ENCODE measurements around the gene PHLDB1.

The PHLDB1 gene

DNA sequence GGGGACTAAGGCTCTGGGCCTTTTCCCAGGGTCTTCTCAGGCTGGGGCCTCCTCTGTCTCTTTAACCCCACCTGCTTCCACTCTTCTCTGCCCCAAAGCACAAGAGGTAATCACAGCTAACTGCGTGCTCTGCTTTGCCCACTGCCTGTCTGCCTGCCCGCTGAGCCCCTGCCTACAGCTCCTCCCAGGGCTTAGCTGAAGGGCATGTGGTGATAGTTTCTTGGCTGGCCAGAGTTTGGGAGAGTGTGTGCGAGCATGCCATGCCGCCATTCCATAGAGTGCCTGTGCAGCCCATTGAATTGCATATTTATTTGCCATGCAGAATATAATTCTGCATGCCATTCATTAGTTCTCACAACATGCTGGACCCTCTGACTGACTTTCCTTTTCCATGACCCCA lies 32.5 kb downstream of the PHLDB1 start:
- no peak for DNase-seq (ENCODE audit: low spot score)

GRCh38 chr11:118640332-118641154 lies 33.1 kb downstream of the PHLDB1 start:
- no peak for DNase-seq (ENCODE audit: low spot score)

- DNase-seq (ENCODE audit: low spot score) = no peak
Measured at GRCh38 chr11:118641397-118642019, 34.1 kb downstream of the PHLDB1 start.

DNA sequence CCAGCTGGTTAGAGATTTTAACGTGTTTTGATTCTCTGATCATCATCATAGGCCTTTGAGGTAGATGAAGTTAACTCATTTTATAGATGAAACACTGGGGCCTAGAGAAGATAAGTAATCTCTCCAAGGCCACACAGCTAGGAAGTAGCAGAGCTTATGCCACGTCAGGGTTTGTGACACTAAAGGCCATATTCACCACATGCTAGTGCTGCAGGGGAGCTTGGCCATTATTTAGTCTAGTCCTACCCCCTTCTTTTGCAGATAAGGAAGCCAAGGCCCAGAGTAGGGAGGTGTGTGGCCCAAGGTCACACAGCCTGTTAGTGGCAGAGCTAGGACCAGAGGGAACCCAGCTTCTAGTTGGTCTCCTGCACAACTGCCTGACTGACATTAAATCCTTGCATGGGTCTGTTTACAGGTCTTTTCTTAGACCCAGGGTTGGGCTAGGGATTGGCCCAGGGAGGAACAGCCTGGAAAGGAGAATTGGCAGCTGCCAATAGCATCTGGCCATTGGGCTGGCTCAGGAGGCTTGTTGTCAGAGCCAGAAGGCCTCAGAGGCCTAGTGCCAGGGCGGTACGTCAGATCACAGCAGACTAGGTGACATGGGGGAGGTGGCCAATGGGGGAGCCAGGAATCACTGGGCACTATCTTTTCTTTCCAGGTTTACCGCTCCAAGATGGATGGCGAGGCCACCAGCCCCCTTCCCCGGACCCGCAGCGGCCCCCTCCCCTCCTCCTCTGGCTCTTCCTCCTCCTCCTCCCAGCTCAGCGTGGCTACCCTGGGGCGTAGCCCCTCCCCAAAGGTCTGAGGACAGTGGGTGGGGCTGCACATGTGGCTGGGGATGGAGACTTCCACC lies 36.0 kb downstream of the PHLDB1 start:
- DNase-seq (ENCODE audit: low spot score) = no peak

DNA sequence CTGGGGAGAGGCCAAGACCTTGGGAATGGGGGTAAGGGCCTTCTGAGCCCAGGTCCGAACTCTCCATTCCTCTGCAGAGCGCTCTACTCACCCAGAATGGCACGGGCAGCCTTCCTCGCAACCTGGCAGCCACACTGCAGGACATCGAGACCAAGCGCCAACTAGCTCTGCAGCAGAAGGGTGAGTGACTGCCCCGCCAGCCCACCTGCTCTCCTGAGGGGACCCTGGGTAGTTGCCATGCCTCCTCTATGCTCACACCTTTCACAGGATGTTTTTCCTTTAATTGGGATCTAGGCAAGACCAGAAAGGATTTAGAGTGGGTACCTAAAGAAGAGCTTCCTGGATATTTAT lies 36.6 kb downstream of the PHLDB1 start:
- DNase-seq (ENCODE audit: low spot score) = no peak

GRCh38 chr11:118644496-118644895 lies 37.1 kb downstream of the PHLDB1 start:
- no peak for DNase-seq (ENCODE audit: low spot score)

- DNase-seq (ENCODE audit: low spot score) = no peak
Measured at GRCh38 chr11:118645066-118645715, 37.8 kb downstream of the PHLDB1 start.

DNA sequence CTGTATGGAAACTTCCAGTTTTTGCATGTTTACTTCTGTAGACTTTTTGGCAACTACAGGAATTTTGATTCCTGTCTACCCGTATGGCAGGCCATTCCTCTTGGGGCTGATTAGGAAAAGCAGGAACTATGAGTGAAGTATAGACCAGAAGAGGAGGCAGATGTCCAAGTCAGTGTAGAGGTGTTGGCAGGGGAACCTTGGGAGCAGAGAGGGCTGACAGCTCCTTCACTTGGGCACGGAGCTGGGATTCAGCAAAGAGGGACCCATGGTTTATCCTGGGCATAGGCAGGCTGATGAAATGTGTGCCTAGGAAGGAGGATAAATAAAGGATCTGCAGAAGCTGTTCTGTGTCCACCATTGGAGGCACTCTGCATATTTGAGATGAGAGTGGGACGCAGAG lies 39.0 kb downstream of the PHLDB1 start:
- no peak for DNase-seq (ENCODE audit: low spot score)

- DNase-seq (ENCODE audit: low spot score) = no peak
Measured at GRCh38 chr11:118648291-118648690, 40.9 kb downstream of the PHLDB1 start.

GRCh38 chr11:118649941-118650340 lies 42.5 kb downstream of the PHLDB1 start:
- DNase-seq (ENCODE audit: low spot score) = no peak

DNA sequence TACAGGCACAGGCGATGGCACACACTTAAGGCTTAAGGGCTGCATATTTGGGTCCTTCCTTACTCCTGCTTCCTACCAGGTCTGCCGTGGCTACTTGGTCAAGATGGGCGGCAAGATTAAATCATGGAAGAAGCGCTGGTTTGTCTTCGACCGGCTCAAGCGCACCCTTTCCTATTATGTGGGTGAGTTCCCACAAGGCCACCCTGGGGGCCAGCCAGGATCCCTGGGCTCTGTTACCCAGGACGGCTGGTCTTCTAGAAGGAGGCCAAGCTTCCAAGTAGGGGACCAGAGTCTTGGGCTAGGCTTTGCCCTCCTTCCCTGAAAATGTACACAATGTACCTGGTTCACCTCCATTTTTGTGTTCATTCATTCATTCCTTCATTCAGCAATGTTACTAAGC lies 43.0 kb downstream of the PHLDB1 start:
- no peak for DNase-seq (ENCODE audit: low spot score)

DNA sequence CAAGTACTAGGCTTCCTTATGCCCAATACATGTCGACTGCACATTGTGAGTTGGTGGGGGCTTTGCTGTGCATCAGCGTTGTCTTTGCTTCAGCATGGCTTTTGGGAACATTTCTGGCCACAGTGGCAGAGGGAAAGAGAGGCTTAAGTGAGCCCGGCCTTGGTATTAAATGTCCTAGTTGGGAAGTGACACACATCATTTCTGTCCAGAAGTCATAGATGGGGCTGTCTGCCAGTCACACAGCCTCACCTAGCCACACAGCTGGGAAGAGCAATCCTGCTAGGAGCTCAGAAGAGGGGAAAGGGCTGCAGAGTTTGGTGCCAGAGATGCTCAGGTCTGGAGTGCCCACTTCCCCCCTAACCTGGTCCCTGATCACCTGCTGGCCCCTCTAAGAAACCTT lies 44.4 kb downstream of the PHLDB1 start:
- no peak for DNase-seq (ENCODE audit: low spot score)

- peak; percentile 43 for DNase-seq (ENCODE audit: low spot score)
Measured at GRCh38 chr11:118652681-118653181, 45.3 kb downstream of the PHLDB1 start.

DNA sequence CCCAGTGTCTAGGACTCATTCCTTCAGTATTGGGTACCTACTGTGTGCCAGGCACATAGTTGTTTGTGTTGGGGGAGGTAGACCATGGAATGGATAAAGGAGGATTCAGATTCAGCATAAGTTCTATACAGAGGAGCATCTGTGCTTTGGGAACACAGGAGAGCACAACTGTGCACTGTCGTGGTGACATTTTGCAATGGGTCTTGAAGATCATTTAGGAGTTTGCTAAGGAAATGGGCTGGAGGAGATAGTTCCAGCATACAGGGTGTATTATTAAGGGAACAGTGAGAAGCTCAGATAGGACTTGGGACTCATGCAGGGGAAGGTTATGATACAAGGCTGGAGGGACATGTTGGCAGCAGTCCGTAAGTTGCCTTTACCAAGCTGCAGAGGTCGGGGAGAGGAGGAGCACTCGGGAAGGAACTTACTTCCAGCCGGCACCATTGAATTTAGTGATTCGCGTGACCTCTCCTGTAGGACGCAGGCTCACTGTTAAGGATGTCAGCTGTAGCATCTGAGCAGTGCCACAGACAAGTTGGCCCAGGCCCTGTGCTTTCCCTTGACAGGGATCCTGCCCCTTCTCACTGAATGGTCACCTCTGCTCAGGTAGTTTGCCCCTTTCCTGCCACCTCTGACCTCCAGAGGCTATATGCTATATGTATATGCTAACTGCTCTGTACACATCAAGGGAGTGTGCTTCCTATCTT lies 46.4 kb downstream of the PHLDB1 start:
- no peak for DNase-seq (ENCODE audit: low spot score)

DNA sequence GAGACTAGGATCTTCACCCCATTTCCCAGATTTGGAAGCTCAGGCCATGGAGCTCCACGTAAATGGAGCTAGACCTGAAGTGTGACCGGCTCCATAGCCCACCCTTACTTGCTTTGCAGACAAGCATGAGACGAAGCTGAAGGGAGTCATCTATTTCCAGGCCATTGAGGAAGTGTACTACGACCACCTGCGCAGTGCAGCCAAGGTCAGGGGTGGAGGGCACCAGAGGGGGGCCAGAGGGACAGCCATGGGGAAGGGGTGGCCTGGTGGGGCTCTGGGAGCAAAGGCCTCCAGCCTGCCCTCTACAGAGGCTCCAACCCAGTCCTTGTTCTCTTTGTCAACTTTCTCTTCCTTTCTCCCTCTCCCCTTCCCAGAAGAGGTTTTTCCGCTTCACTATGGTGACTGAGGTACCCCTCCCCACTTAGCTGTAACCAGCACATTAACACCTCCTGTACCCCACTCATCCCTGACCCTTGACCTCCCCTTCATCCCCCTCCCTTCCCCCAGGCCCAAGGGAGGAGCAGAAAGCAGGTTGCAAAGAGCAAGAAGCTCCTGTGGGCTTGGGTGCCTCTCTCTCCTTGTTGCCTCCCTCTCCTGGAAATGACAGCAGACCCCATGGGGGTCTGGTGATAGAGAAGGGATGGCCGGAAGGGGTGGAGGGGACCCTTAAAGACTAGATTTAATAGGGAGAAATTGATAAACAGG lies 48.2 kb downstream of the PHLDB1 start:
- DNase-seq (ENCODE audit: low spot score) = no peak

DNA sequence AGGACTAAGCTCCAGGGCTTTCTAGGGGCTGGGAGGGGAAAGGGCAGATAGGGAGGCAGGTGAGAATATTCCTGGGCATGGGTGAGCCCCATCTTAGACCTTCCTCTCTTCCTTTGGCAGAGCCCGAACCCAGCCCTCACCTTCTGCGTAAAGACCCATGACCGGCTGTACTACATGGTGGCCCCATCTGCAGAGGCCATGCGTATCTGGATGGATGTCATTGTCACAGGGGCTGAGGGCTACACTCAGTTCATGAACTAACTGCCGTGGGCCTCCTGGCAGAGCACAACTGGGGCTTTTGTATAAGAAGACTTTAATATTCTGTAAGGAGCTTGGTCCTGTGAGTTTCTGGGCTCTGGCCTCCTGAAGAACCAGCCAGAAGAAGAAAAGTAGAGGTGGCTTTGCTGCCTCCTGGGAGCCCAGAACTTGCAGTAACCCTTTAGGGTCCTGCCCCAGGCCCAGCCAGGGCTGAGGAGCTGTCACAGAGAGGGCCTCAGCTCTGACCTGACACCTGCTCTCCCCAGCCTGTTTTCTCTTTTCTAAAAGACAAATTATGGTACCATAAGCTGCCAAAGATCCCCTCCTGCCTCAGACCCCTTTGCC lies 49.2 kb downstream of the PHLDB1 start:
- no peak for DNase-seq (ENCODE audit: low spot score)

GRCh38 chr11:118657238-118657637 lies 49.8 kb downstream of the PHLDB1 start:
- DNase-seq (ENCODE audit: low spot score) = no peak

DNA sequence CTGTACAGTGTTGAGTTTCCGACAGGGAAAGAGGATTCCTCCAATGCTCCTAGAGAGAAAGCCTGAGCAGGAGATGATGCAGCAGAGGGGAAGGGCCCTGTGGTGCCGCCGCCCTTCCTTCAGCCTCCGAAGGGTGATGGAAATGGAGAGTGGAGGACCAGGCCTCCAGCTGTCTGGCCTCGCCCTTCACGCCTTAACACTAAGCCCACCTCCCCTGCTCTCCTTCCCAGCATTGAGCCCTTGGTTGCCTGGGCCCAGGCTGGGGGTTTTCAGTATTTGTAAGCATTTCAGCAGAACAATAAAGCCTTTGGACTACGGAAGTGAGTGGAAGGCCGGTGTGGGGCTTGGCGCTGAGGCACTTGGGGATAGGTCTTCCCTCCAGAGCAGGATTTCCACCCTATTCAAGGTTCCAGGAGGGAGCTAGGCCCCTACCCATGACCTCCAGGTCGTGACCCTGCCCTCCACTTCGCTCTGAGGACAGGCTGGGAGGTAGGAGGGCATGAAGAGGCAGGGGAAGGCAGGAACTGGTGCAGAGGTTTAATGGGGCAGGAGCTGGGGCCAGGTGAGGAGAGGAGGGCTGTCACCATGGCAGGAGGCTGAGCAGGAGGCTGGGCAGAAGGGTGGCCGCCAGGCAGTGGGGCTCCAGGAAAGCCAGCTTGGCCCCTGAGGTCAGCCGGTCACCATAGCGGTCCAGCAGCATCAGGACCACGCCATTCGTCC lies 50.5 kb downstream of the PHLDB1 start:
- DNase-seq (ENCODE audit: low spot score) = no peak

DNA sequence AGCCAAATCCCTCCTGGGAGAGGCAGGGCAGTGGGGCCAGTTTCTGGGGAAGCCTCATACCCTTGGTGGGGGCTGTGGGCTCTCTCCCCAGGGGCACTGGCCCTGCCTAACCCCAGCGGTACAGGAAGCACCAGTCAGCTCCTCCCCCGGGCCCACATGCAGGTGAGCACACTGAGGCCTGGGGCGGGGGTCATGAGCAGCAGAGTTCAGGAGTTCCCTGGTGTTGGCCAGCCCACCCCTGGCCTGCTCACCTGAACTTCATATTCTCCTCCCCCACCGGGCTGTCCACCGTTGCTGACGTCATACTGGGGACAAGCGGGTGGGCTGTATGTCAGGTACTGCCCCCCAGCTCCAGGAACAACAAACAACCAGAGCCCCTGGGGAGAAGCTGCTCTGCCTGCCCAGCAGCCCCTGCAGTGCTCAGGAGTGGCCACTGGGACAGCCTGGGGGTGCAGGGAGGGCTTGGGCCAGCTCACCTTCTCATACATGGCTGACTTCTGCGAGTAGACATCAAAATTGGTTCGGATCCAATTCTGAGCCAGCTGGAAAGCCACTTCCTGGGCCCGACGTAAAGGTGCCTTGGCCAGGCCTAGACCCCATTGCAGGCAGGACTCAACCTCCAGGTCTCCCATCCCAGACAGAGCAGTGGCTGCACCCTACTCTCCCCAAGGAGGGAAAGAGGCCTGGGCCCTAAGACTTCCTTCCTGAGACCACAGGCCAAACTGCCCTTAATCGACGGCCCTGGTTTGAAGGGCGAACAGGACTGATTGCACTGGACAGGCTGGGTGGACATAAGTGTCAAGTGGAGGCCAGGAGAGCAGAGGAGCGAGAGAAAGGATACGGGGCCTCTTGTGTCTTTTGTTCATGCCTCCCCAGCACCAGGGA lies 51.3 kb downstream of the PHLDB1 start:
- DNase-seq (ENCODE audit: low spot score) = no peak
